HEK293T (cell line): ENCODE measurements around the gene GATAD2A.

Experiments
- BHLHE40 ChIP-seq: fragments of 450-650 bp; IDR thresholded peaks from 2 replicates; pipeline ENCODE4 v1.6.1; 2016; ENCODE audit warnings: mild to moderate bottlenecking, moderate library complexity, borderline replicate concordance
- CTBP1 ChIP-seq: fragments of 450-650 bp; IDR thresholded peaks from 2 replicates; pipeline ENCODE4 v1.6.1; 2016; ENCODE audit warnings: borderline replicate concordance
- FOXM1 ChIP-seq: fragments of 450-650 bp; IDR thresholded peaks from 2 replicates; pipeline ENCODE4 v1.6.1; 2017; ENCODE audit warnings: mild to moderate bottlenecking, borderline replicate concordance
- NFRKB ChIP-seq: fragments of 450-650 bp; IDR thresholded peaks from 2 replicates; pipeline ENCODE4 v1.6.1; 2016; ENCODE audit warnings: mild to moderate bottlenecking, moderate library complexity
- SP1 ChIP-seq: fragments of 450-650 bp; IDR thresholded peaks from 2 replicates; pipeline ENCODE4 v1.6.1; 2017
- TARDBP ChIP-seq: fragments of 450-650 bp; IDR thresholded peaks from 2 replicates; pipeline ENCODE4 v1.6.1; 2016

DNA sequence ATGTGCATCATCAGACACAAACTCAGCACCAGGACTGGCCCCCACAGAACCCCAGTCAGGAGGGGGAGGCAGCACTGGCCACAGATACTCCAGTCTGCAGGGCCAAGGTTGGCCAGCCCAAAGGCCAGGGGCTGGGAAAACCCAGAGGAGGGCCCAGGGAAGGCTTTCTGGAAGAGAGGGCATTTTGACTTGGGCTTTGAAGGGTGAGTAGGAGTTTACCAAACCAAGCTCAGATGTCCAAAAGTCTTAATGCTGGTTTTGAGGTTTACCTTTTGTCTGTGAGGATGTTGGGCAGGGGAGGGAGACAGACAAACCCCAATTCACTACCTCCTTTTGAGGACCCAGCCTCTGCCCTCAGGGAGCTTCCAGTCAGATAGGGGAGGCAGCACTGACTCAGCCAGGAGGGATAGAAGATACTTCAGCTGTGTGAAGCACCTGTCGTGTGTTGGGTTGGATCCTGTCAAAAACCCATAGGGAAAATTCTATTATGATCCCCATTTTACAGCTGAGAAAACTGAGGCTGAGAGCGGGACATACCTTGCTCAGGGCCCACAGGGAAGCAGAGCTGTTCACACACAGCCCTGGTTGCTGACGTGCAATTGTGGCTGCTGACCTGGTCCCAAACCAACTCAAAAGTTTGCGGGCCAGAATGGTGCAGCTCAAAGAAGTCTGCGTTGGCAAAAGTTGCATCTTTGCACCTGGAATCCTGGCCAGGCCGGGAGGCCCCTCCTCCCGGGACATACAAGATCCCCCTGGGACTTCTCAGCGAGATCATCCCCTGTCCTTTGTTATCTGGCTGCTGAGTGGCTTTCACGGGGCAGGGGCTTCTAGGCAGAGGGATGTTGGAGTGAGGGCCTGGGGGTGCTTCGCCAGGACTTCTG lies 145.7 kb downstream of the GATAD2A start:
- TF ChIP-seq BHLHE40 (no peak), TARDBP (no peak), NFRKB (no peak), CTBP1 (no peak), SP1 (no peak), FOXM1 (no peak)
